ENCODE results near the gene SPEM3. TPM values are rescaled to one million over a fixed set of nuclear protein-coding genes. Genes with fewer than 3 reads are reported as not detected.

SPEM3 gene
- total and polyA plus RNA-seq, 2 of the 4 experiments (the other 2 are of a cell fraction) = not detected

GRCh38 chr17:7442142-7442541 lies 13.5 kb downstream of the SPEM3 start:
- peaks cover 22% of the 10 kb centered on the region for H3K4me1 ChIP-seq (ENCODE audit: control insufficient read depth, insufficient read depth, low read length)
- no peak overlapping the region for H2AK5ac ChIP-seq (ENCODE audit: low read depth, low read length)
- no CpG with 5 or more reads among the region's 2 CpGs for WGBS, 2 experiments (ENCODE audit: extremely low coverage in 2 of 2, insufficient read length in 1 of 2)
- H3K18ac ChIP-seq (ENCODE audit: low read depth, low read length) = no peak overlapping the region
- intact Hi-C loops (cut with micrococcal nuclease) = no loop called here
- H3K9ac ChIP-seq (ENCODE audit: low read depth, low read length) = no peak overlapping the region
- H3K27ac ChIP-seq (ENCODE audit: insufficient read depth, low read length) = no peak overlapping the region
- H3K23ac ChIP-seq (ENCODE audit: low read depth, low read length) = no peak overlapping the region
- POLR2A ChIA-PET (ENCODE audit: unreplicated experiment) = no interaction called here
- H3K9me3 ChIP-seq (ENCODE audit: control insufficient read depth, insufficient read depth, low read length) = no peaks in the 10 kb centered on the region
- no peak overlapping the region for H2BK15ac ChIP-seq (ENCODE audit: low read depth, low read length)
- no peak overlapping the region for H2BK20ac ChIP-seq (ENCODE audit: low read depth, low read length)
- no peak overlapping the region for H4K5ac ChIP-seq (ENCODE audit: low read depth, low read length)
- no peak overlapping the region for H3K4me2 ChIP-seq (ENCODE audit: low read depth, low read length)
- BruUV-seq (replicated peaks) = no TSS peak
- no peak for ATAC-seq (ENCODE audit: low read depth)
- in situ Hi-C loops (cut with MboI; ENCODE audit: low sequenced_read_pairs) = no loop called here
- H2BK5ac ChIP-seq (ENCODE audit: low read depth, low read length, poor library complexity, severe bottlenecking) = no peak overlapping the region
- CTCF ChIA-PET = no interaction called here
- peaks cover 50% of the 10 kb centered on the region for H3K27me3 ChIP-seq (ENCODE audit: control insufficient read depth, insufficient read depth, low read length)
- TF ChIP-seq USF2 (IDR thresholded peaks at IDR 0.05; ENCODE audit: low read depth, low read length) = no peak
- TF ChIP-seq BHLHE40 (IDR thresholded peaks at IDR 0.05; ENCODE audit: low read depth, low read length) = no peak
- no peak for TF ChIP-seq MAZ (IDR thresholded peaks at IDR 0.05; ENCODE audit: borderline replicate concordance, low read depth, low read length)
- no peak for TF ChIP-seq NFE2L2 (IDR thresholded peaks at IDR 0.05; ENCODE audit: low read depth, low read length)
- TF ChIP-seq POLR2A (IDR thresholded peaks at IDR 0.05; ENCODE audit: low read depth, low read length) = no peak
- TF ChIP-seq RFX5 (IDR thresholded peaks at IDR 0.05; ENCODE audit: low read depth, low read length) = no peak
- TF ChIP-seq, protein P1, sequence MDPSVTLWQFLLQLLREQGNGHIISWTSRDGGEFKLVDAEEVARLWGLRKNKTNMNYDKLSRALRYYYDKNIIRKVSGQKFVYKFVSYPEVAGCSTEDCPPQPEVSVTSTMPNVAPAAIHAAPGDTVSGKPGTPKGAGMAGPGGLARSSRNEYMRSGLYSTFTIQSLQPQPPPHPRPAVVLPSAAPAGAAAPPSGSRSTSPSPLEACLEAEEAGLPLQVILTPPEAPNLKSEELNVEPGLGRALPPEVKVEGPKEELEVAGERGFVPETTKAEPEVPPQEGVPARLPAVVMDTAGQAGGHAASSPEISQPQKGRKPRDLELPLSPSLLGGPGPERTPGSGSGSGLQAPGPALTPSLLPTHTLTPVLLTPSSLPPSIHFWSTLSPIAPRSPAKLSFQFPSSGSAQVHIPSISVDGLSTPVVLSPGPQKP (IDR thresholded peaks at IDR 0.05; ENCODE audit: borderline replicate concordance, low read depth, low read length) = no peak
- no peak for TF ChIP-seq CTCF (conservative IDR thresholded peaks at IDR 0.05; ENCODE audit: low read depth, low read length)
- TF ChIP-seq FOS (IDR thresholded peaks at IDR 0.05; ENCODE audit: low read depth, low read length) = no peak
- TF ChIP-seq RCOR1 (IDR thresholded peaks at IDR 0.05; ENCODE audit: insufficient replicate concordance, low read length) = no peak
- no peak for TF ChIP-seq SMC3 (IDR thresholded peaks at IDR 0.05; ENCODE audit: low read depth, low read length)
- no peak for TF ChIP-seq RAD21 (IDR thresholded peaks at IDR 0.05; ENCODE audit: low read length)
- TF ChIP-seq CEBPB (IDR thresholded peaks at IDR 0.05; ENCODE audit: low read depth, low read length) = no peak
- TF ChIP-seq CHD1 (IDR thresholded peaks at IDR 0.05; ENCODE audit: low read depth, low read length) = no peak
- no peak for TF ChIP-seq MAFK (IDR thresholded peaks at IDR 0.05; ENCODE audit: low read depth, low read length)
- TF ChIP-seq MXI1 (IDR thresholded peaks at IDR 0.05; ENCODE audit: borderline replicate concordance, low read depth, low read length) = no peak
- H2AK9ac ChIP-seq (replicated peaks; ENCODE audit: low read depth, low read length, poor library complexity) = no peak overlapping the region
- H3K14ac ChIP-seq (replicated peaks; ENCODE audit: low read depth, low read length) = no peak overlapping the region
- H4K20me1 ChIP-seq (ENCODE audit: insufficient read depth, low read length) = 0 out of 2 replicates have a peak, but pooled peaks cover 3% of the 10 kb centered on the region
- dilution Hi-C loops (cut with HindIII; ENCODE audit: low sequenced_read_pairs, unreplicated experiment) = no loop called here
- H3K9me1 ChIP-seq (ENCODE audit: insufficient read depth, low read length) = 0 out of 2 replicates have a peak, but pooled peaks cover 8% of the 10 kb centered on the region
- H3K4ac ChIP-seq (ENCODE audit: low read depth, low read length) = no peak overlapping the region
- no peak overlapping the region for H4K8ac ChIP-seq (ENCODE audit: low read depth in 2 of 2, low read length in 2 of 2)
- H2AFZ ChIP-seq (replicated peaks; ENCODE audit: low read length, poor library complexity) = no peak overlapping the region
- H4K91ac ChIP-seq (ENCODE audit: insufficient read depth, low read depth, low read length) = no peak overlapping the region
- H3K4me3 ChIP-seq (ENCODE audit: insufficient read depth, low read depth, low read length) = no peak overlapping the region
- no peaks in the 10 kb centered on the region for H3K79me1 ChIP-seq (ENCODE audit: low read depth in 1 of 2, low read length in 2 of 2)
- no peaks in the 10 kb centered on the region for H3K36me3 ChIP-seq (ENCODE audit: control insufficient read depth, insufficient read depth, low read length)
- no peak overlapping the region for H3K56ac ChIP-seq (ENCODE audit: extremely low read depth, insufficient read depth, low read length)
- no peak overlapping the region for H2BK120ac ChIP-seq (ENCODE audit: low read depth, low read length)
- no peak for DNase-seq
